Thyroid gland (tissue), 4 donors: ENCODE measurements around the gene RHOC. TPM values are rescaled to one million over a fixed set of nuclear protein-coding genes. Genes with fewer than 3 reads are reported as not detected.

Experiments used
- DNase-seq, 2 donors: peaks; one replicate each; pipeline ENCODE4 v3.0.0-alpha.2; 2019
- H3K27ac ChIP-seq, 3 donors: fragments of 200-600 bp; sonication (generic); 1 replicate in 2 of 3; 2 replicates in 1 of 3; pipeline ENCODE4 v1.5.1; 2016 to 2019; ENCODE audit warnings: mild to moderate bottlenecking in 1 of 3, moderate library complexity in 1 of 3
- H3K27me3 ChIP-seq: fragments of 200-600 bp; sonication (generic); one replicate; pipeline ENCODE4 v1.5.1; 2019
- H3K36me3 ChIP-seq, 2 donors: fragments of 200-600 bp; sonication (generic); one replicate each; pipeline ENCODE4 v1.5.1; 2016 to 2019
- H3K4me1 ChIP-seq, 2 donors: fragments of 200-600 bp; sonication (generic); one replicate each; pipeline ENCODE4 v1.5.1; 2017 to 2019
- H3K4me3 ChIP-seq, 3 donors: fragments of 200-600 bp; sonication (generic); replicated peaks in 1 of 3; 1 replicate in 2 of 3; 2 replicates in 1 of 3; pipeline ENCODE4 v1.5.1; 2016; ENCODE audit warnings: mild to moderate bottlenecking in 1 of 3
- H3K9me3 ChIP-seq: fragments of 200-600 bp; sonication (generic); one replicate; pipeline ENCODE4 v1.5.1; 2017
- CTCF ChIP-seq, 6 experiments: fragments of 200-600 bp in 3 of 6; fragments of 450-650 bp in 3 of 6; sonication (generic) in 3 of 6; IDR thresholded peaks; one replicate each; pipeline ENCODE4 v1.5.1; 2016 to 2019; ENCODE audit warnings: antibody characterized with exemption in 6 of 6, mild to moderate bottlenecking in 2 of 6, inconsistent platforms in 1 of 6, moderate library complexity in 1 of 6
- POLR2A ChIP-seq, 2 donors: fragments of 450-650 bp; IDR thresholded peaks; one replicate each; pipeline ENCODE4 v1.6.1; 2017; ENCODE audit warnings: antibody characterized with exemption in 2 of 2, mild to moderate bottlenecking in 2 of 2, moderate library complexity in 1 of 2
- WGBS, 2 donors: methylation state at CpG; one replicate each; pipeline ENCODE4 v1.1.5; 2017; 5-methylcytosine and 5-hydroxymethylcytosine counted together
- intact Hi-C: fragments of 100-400 bp; cut with DNase I; formaldehyde crosslinking; loops from one replicate; pipeline ENCODE4 v1.15.1; 2023
- total RNA-seq, 4 donors: library from RNA; depleted of rRNA; stranded (reverse); fragments of >200 nt; gene quantifications; one replicate each; pipeline ENCODE4 v1.2.3, GENCODE V29; 2016

RHOC gene
- total RNA-seq, 4 donors from 2014 or later = 125 to 188 (median 175) TPM

GRCh38 chr1:112689196-112689841, 17.6 kb downstream of the RHOC start:
- no peak for DNase-seq
- 92 to 96% methylated on average over 6 to 9 of the region's 9 CpGs for WGBS, 2 donors
- Histone ChIP-seq H3K27me3 (no peaks in the 10 kb centered on the region), H3K9me3 (no peaks in the 10 kb centered on the region), H3K4me3 (no peak overlapping the region), H3K36me3 (peaks cover 24 to 46% of the 10 kb centered on the region in 2 donors), H3K27ac (no peak overlapping the region), H3K4me1 (no peaks in the 10 kb centered on the region)
- TF ChIP-seq POLR2A (IDR thresholded peaks at IDR 0.05) (no peak), CTCF (IDR thresholded peaks at IDR 0.05) (no peak)
- intact Hi-C loops = no loop called here

- Histone ChIP-seq H3K27me3 (no peaks in the 10 kb centered on the region), H3K4me3 (no peak overlapping the region), H3K36me3 (peaks cover 18 to 41% of the 10 kb centered on the region in 2 donors), H3K4me1 (no peaks in the 10 kb centered on the region), H3K27ac (no peak overlapping the region), H3K9me3 (no peaks in the 10 kb centered on the region)
- TF ChIP-seq CTCF (IDR thresholded peaks at IDR 0.05) = no peak
- TF ChIP-seq POLR2A (IDR thresholded peaks at IDR 0.05) = no peak
- 79 to 83% methylated on average over 13 of the region's 13 CpGs for WGBS, 2 donors
- DNase-seq = no peak
- intact Hi-C loops = no loop called here
Measured at GRCh38 chr1:112688781-112689193, 18.1 kb downstream of the RHOC start.

GRCh38 chr1:112687785-112688496, 19.0 kb downstream of the RHOC start:
- TF ChIP-seq POLR2A (IDR thresholded peaks at IDR 0.05) (no peak), CTCF (IDR thresholded peaks at IDR 0.05) (no peak)
- H3K36me3 ChIP-seq = peaks cover 15 to 32% of the 10 kb centered on the region in 2 donors

GRCh38 chr1:112687361-112687760, 19.6 kb downstream of the RHOC start:
- H3K4me3 ChIP-seq = no peak overlapping the region
- no peaks in the 10 kb centered on the region for H3K9me3 ChIP-seq
- WGBS, 2 donors = 88 to 93% methylated on average over 4 of the region's 4 CpGs
- intact Hi-C loops = no loop called here
- H3K27me3 ChIP-seq = no peaks in the 10 kb centered on the region
- no peak for DNase-seq
- H3K27ac ChIP-seq = no peak overlapping the region
- TF ChIP-seq POLR2A (IDR thresholded peaks at IDR 0.05) (no peak), CTCF (IDR thresholded peaks at IDR 0.05) (no peak)
- H3K36me3 ChIP-seq = peaks cover 11 to 27% of the 10 kb centered on the region in 2 donors
- H3K4me1 ChIP-seq = no peaks in the 10 kb centered on the region

More at GRCh38 chr1:112687785-112688496, 19.0 kb downstream of the RHOC start:
- Histone ChIP-seq H3K27ac (no peak overlapping the region), H3K4me3 (no peak overlapping the region), H3K9me3 (no peaks in the 10 kb centered on the region), H3K4me1 (no peaks in the 10 kb centered on the region), H3K27me3 (no peaks in the 10 kb centered on the region)
- WGBS, 2 donors = 86 to 88% methylated on average over 13 of the region's 13 CpGs
- intact Hi-C loops = no loop called here
- no peak for DNase-seq

GRCh38 chr1:112686835-112687234, 20.1 kb downstream of the RHOC start:
- TF ChIP-seq POLR2A (IDR thresholded peaks at IDR 0.05) (no peak), CTCF (IDR thresholded peaks at IDR 0.05) (no peak)
- intact Hi-C loops = no loop called here
- H3K4me3 ChIP-seq = no peak overlapping the region
- no peak overlapping the region for H3K27ac ChIP-seq
- DNase-seq = no peak
- no peaks in the 10 kb centered on the region for H3K27me3 ChIP-seq
- peaks cover 6 to 23% of the 10 kb centered on the region in 2 donors for H3K36me3 ChIP-seq
- WGBS, 2 donors = 94 to 95% methylated on average over 4 of the region's 4 CpGs
- no peaks in the 10 kb centered on the region for H3K9me3 ChIP-seq
- H3K4me1 ChIP-seq = no peaks in the 10 kb centered on the region
